K562 (cell line): ENCODE results near the gene CHST10.

Experiments
- MTF1 ChIP-seq: fragments of 250-450 bp; sonication (Bioruptor Pico); IDR thresholded peaks from 2 replicates; pipeline ENCODE4 v1.9.0; 2021; ENCODE audit warnings: moderate library complexity, mild to moderate bottlenecking, inconsistent platforms, borderline replicate concordance
- POLR2AphosphoS5 ChIP-seq: IDR thresholded peaks from 2 replicates; pipeline ENCODE4 v1.6.1; 2011; ENCODE audit warnings: mild to moderate bottlenecking, low read depth, low read length, moderate library complexity; ENCODE audit not compliant: control insufficient read depth, insufficient read depth
- TF ChIP-seq, protein P1 (sequence below): sonication (generic); formaldehyde crosslinking; IDR thresholded peaks from 2 replicates; pipeline ENCODE4 v1.8.0; 2022; ENCODE audit warnings: mild to moderate bottlenecking, missing genetic modification reagents
- TF ChIP-seq, protein P2 (sequence below): fragments of 250-450 bp; sonication (Bioruptor Pico); IDR thresholded peaks from 2 replicates; pipeline ENCODE4 v1.8.0; 2022; ENCODE audit warnings: moderate library complexity, mild to moderate bottlenecking, inconsistent platforms

DNA sequence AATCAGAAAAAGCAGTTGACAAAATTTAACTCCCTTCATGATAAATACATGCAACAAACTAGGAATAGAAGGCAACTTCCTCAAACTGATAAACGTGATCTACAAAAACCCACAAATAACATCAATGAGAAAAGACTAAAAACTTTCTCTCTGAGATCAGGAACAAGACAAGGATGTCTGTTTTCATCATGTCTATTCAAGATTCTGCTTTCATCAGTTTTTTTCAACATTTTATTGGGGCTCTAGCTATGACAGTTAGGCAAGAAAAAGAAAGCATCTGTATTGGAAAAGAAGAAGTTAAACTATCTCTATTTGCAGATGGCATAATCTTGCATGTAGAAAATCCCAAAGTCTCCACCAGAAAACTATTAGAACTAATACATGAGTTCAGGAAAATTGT is 12.3 kb upstream of the CHST10 start:
- no peak for TF ChIP-seq POLR2AphosphoS5
- no peak for TF ChIP-seq MTF1 (CRISPR knock-in tag)
- TF ChIP-seq, protein P1, sequence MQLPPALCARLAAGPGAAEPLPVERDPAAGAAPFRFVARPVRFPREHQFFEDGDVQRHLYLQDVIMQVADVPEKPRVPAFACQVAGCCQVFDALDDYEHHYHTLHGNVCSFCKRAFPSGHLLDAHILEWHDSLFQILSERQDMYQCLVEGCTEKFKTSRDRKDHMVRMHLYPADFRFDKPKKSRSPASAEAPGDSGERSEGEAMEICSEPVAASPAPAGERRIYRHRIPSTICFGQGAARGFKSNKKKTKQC (CRISPR knock-in tag) = no peak
- TF ChIP-seq, protein P2, sequence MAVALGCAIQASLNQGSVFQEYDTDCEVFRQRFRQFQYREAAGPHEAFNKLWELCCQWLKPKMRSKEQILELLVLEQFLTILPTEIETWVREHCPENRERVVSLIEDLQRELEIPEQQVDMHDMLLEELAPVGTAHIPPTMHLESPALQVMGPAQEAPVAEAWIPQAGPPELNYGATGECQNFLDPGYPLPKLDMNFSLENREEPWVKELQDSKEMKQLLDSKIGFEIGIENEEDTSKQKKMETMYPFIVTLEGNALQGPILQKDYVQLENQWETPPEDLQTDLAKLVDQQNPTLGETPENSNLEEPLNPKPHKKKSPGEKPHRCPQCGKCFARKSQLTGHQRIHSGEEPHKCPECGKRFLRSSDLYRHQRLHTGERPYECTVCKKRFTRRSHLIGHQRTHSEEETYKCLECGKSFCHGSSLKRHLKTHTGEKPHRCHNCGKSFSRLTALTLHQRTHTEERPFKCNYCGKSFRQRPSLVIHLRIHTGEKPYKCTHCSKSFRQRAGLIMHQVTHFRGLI (CRISPR knock-in tag) = no peak
